ENCODE results near the gene E2F6. TPM values are rescaled to one million over a fixed set of nuclear protein-coding genes. Genes with fewer than 3 reads are reported as not detected.

E2F6 gene
- total and polyA plus RNA-seq, 2 experiments from 2014 or later = 22.6 to 27.2 TPM

DNA sequence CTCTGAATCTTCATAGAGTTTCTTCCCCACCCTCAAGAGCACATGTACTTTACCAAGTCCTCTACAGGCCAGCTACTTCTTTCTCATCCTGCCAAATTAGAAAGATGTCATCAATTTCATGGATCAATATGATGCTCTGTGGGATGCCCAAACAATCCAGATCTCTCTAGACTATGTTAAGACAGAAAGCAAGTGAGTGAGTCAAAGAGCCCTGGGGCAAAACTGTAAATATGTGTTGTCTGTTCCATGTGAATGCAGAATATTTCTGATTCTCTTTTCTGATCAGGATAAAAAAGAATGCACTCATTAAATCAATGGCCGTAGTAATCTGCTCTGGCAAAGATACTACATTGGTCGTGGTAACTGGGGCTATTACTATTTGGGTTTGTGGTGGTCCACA is 68.4 kb downstream of the E2F6 start:
- Histone ChIP-seq H3K27me3 (no peaks in the 10 kb centered on the region), H3K9me3 (ENCODE audit: low read depth) (no peaks in the 10 kb centered on the region), H3K27ac (no peak overlapping the region), H3K4me1 (ENCODE audit: low read depth) (peaks cover 7% of the 10 kb centered on the region), H3K4me3 (no peak overlapping the region), H3K36me3 (no peaks in the 10 kb centered on the region)
- no peak for DNase-seq (ENCODE audit: low read depth in 1 of 2, low spot score in 1 of 2)
- TF ChIP-seq, protein P1, sequence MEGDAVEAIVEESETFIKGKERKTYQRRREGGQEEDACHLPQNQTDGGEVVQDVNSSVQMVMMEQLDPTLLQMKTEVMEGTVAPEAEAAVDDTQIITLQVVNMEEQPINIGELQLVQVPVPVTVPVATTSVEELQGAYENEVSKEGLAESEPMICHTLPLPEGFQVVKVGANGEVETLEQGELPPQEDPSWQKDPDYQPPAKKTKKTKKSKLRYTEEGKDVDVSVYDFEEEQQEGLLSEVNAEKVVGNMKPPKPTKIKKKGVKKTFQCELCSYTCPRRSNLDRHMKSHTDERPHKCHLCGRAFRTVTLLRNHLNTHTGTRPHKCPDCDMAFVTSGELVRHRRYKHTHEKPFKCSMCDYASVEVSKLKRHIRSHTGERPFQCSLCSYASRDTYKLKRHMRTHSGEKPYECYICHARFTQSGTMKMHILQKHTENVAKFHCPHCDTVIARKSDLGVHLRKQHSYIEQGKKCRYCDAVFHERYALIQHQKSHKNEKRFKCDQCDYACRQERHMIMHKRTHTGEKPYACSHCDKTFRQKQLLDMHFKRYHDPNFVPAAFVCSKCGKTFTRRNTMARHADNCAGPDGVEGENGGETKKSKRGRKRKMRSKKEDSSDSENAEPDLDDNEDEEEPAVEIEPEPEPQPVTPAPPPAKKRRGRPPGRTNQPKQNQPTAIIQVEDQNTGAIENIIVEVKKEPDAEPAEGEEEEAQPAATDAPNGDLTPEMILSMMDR (IDR thresholded peaks at IDR 0.05; ENCODE audit: low read depth, low read length) = no peak

DNA sequence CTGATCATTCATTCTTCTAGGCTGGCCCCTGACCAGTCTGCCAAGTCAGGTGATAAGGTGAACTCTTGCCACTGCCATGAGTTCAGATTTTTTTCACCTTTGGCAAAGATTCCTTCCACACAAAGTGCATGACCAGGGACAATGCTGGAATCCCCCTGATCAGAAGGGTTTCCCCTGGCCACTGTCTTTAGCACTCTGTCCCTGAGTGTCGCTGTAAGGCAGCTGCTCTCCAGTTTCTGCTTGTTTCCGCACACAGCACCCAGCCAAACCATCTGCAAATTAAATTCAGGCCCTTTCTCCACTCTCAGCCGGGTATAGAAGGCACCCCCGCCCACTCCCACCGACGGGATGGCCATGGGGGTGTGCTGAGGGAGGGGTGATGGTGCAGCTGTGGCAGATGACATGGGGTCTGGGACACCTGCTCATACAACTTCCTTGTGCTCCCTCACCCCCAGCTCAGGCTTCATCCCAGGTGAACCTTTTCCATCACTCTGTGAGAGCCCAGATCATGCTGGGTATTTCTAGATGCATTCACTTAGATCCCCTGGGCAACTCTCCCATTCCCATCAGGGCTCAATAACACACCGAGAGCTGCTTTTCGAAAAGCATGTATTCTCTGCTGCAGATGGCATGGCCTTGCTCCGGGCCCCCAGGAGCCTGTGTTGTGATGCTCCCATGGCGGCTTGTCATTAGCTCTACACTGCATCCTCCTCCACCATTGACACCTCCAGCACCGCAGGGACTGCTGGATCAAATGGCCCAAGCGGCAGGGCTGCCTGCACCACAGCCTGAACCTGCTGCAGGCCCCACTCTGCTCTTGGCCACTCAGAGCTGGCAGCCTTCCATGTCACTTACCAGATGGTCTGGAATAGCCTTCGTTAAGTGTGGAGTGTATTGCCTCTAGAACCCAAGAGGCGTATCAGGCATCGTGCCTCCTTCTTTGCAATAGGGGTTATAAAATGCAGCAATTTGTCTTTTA is 69.2 kb downstream of the E2F6 start:
- Histone ChIP-seq H3K4me1 (ENCODE audit: low read depth) (peaks cover 7% of the 10 kb centered on the region), H3K4me3 (no peak overlapping the region), H3K27me3 (no peaks in the 10 kb centered on the region), H3K36me3 (no peaks in the 10 kb centered on the region), H3K27ac (no peak overlapping the region), H3K9me3 (ENCODE audit: low read depth) (no peaks in the 10 kb centered on the region)
- peak in 1 of 2 donors; percentile 41 for DNase-seq (ENCODE audit: low read depth in 1 of 2, low spot score in 1 of 2)
- TF ChIP-seq, protein P1 (IDR thresholded peaks at IDR 0.05; ENCODE audit: low read depth, low read length) = no peak

DNA sequence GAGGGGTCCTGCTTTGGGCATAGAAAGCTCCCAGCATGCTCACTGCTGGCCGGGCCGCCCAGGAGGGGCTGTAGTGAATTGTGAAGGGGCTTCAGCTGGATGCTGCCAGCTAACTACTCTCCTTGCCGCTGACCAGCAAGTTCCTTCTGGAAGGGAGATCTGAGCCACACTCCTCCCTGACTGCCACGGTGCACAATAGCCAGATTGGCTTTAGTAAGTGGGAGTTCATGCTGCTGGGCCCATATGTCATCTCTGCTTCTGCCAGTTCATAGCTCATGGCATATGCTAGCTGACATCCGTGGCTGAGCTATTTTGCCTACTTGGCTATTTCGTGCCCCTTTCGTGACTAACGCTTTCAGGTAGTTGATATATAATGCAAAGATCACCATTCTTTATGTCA is 69.9 kb downstream of the E2F6 start:
- no peak overlapping the region for H3K4me3 ChIP-seq
- no peaks in the 10 kb centered on the region for H3K27me3 ChIP-seq
- no peak for DNase-seq (ENCODE audit: low read depth in 1 of 2, low spot score in 1 of 2)
- H3K4me1 ChIP-seq (ENCODE audit: low read depth) = peaks cover 7% of the 10 kb centered on the region
- H3K9me3 ChIP-seq (ENCODE audit: low read depth) = no peaks in the 10 kb centered on the region
- TF ChIP-seq, protein P1 (IDR thresholded peaks at IDR 0.05; ENCODE audit: low read depth, low read length) = no peak
- no peaks in the 10 kb centered on the region for H3K36me3 ChIP-seq
- H3K27ac ChIP-seq = no peak overlapping the region

DNA sequence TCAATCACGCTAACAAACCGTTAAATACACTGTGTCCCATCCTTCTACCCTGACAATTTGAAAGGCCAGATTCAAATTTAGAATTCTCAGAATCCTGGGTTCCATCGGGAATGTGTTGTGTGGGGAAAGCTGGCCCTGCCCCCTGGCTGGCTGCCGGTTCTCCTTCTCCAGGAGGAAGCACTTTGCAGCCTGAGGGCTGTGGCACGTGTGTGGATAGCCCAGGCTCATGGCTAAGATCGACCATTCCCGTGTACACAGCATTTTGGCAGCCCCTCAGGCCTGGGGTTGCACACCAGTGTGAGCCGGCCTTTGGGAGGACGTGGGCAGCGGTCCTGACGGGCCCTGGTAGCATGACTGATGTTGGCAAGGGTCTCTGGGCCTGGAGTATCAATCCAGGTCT is 70.6 kb downstream of the E2F6 start:
- H3K9me3 ChIP-seq (ENCODE audit: low read depth) = no peaks in the 10 kb centered on the region
- no peak overlapping the region for H3K27ac ChIP-seq
- no peaks in the 10 kb centered on the region for H3K36me3 ChIP-seq
- H3K4me1 ChIP-seq (ENCODE audit: low read depth) = peaks cover 7% of the 10 kb centered on the region
- H3K4me3 ChIP-seq = no peak overlapping the region
- DNase-seq (ENCODE audit: low read depth in 1 of 2, low spot score in 1 of 2) = no peak
- no peaks in the 10 kb centered on the region for H3K27me3 ChIP-seq
- TF ChIP-seq, protein P1 (IDR thresholded peaks at IDR 0.05; ENCODE audit: low read depth, low read length) = no peak

Other genes starting within 250 kb of the E2F6 start
- gene ROCK2, start 121.5 kb downstream of the E2F6 start, total RNA-seq = 12.9 and 18.9 TPM in 2 replicates
- 30.0 and 31.7 TPM in 2 replicates for gene ROCK2, start 121.5 kb downstream of the E2F6 start, polyA plus RNA-seq
- 32.6 and 50.5 TPM in 2 replicates for gene GREB1, start 67.9 kb upstream of the E2F6 start, total RNA-seq
- gene GREB1, start 67.9 kb upstream of the E2F6 start, polyA plus RNA-seq = 27.1 and 36.8 TPM in 2 replicates
- gene NTSR2, start 204.0 kb upstream of the E2F6 start, total RNA-seq = not detected in 2 replicates
- gene NTSR2, start 204.0 kb upstream of the E2F6 start, polyA plus RNA-seq = not detected in 2 replicates